Osteocyte (in vitro differentiated cells): ENCODE results near the gene ME2. TPM values are rescaled to one million over a fixed set of nuclear protein-coding genes. Genes with fewer than 3 reads are reported as not detected.

Source experiments
- DNase-seq: peaks from one replicate; pipeline ENCODE4 v3.0.0; 2021; ENCODE audit warnings: mixed read lengths; ENCODE audit not compliant: unreplicated experiment; ENCODE audit errors: extremely low spot score
- H3K27ac Mint-ChIP-seq: one replicate; pipeline ENCODE4 v1.8.0; 2021; ENCODE audit warnings: mild to moderate bottlenecking, mixed read lengths; ENCODE audit not compliant: unreplicated experiment
- H3K27me3 Mint-ChIP-seq: one replicate; pipeline ENCODE4 v1.8.0; 2021; ENCODE audit warnings: mixed read lengths; ENCODE audit not compliant: unreplicated experiment
- H3K36me3 Mint-ChIP-seq: one replicate; pipeline ENCODE4 v1.8.0; 2021; ENCODE audit warnings: mixed read lengths; ENCODE audit not compliant: unreplicated experiment
- H3K4me1 Mint-ChIP-seq: one replicate; pipeline ENCODE4 v1.8.0; 2021; ENCODE audit warnings: mixed read lengths; ENCODE audit not compliant: unreplicated experiment
- H3K4me3 Mint-ChIP-seq: one replicate; pipeline ENCODE4 v1.8.0; 2021; ENCODE audit warnings: mild to moderate bottlenecking, moderate library complexity, mixed read lengths; ENCODE audit not compliant: unreplicated experiment
- H3K9me3 Mint-ChIP-seq: one replicate; pipeline ENCODE4 v1.8.0; 2021; ENCODE audit warnings: mixed read lengths; ENCODE audit not compliant: unreplicated experiment
- total RNA-seq: library from RNA; stranded (reverse); gene quantifications from 2 replicates; pipeline ENCODE4 v1.2.1, GENCODE V29; 2021
- TF ChIP-seq, protein P1 (sequence below): fragments of 200-600 bp; sonication (generic); IDR thresholded peaks from 2 replicates; pipeline ENCODE4 v1.5.0; 2021; ENCODE audit warnings: antibody characterized with exemption, mild to moderate bottlenecking, moderate library complexity

Gene ME2
- total RNA-seq, 1 donor from 2014 or later, result 31.8 TPM

- H3K27me3 Mint-ChIP-seq, result peaks cover 40% of the 10 kb centered on the region
- H3K9me3 Mint-ChIP-seq, result no peaks in the 10 kb centered on the region
- H3K4me3 Mint-ChIP-seq, result no peak overlapping the region
- H3K4me1 Mint-ChIP-seq, result peaks cover 4% of the 10 kb centered on the region
- no peaks in the 10 kb centered on the region for H3K36me3 Mint-ChIP-seq
- TF ChIP-seq, protein P1, sequence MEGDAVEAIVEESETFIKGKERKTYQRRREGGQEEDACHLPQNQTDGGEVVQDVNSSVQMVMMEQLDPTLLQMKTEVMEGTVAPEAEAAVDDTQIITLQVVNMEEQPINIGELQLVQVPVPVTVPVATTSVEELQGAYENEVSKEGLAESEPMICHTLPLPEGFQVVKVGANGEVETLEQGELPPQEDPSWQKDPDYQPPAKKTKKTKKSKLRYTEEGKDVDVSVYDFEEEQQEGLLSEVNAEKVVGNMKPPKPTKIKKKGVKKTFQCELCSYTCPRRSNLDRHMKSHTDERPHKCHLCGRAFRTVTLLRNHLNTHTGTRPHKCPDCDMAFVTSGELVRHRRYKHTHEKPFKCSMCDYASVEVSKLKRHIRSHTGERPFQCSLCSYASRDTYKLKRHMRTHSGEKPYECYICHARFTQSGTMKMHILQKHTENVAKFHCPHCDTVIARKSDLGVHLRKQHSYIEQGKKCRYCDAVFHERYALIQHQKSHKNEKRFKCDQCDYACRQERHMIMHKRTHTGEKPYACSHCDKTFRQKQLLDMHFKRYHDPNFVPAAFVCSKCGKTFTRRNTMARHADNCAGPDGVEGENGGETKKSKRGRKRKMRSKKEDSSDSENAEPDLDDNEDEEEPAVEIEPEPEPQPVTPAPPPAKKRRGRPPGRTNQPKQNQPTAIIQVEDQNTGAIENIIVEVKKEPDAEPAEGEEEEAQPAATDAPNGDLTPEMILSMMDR, result no peak
- no peak overlapping the region for H3K27ac Mint-ChIP-seq
- no peak for DNase-seq
Measured at GRCh38 chr18:50859793-50860555, 18.9 kb upstream of the ME2 start.

DNA sequence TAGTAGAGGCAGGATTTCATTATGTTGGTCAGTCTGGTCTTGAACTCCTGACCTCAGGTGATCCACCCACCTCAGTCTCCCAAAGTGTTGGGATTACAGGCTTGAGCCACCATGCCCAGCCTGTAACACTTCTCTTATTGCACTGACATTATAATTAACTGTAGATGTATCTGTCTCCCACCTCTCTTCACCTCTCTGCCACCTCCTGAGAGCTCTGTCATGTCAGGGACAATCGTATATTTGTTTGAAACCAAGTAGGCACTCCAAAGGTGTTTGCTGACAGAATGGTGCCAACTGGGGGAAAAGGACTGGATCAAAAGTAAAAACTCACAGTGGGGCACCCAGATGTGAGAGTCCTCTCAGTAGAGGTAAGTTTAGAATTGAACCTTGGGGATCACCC is 17.3 kb upstream of the ME2 start:
- DNase-seq, result no peak
- Mint-ChIP-seq H3K36me3 (no peaks in the 10 kb centered on the region), H3K4me3 (no peak overlapping the region), H3K27ac (no peak overlapping the region), H3K27me3 (peaks cover 43% of the 10 kb centered on the region), H3K4me1 (peaks cover 4% of the 10 kb centered on the region), H3K9me3 (no peaks in the 10 kb centered on the region)
- TF ChIP-seq, protein P1, result no peak

GRCh38 chr18:50862401-50862800 is 16.5 kb upstream of the ME2 start:
- Mint-ChIP-seq H3K36me3 (no peaks in the 10 kb centered on the region), H3K4me1 (peaks cover 4% of the 10 kb centered on the region), H3K9me3 (no peaks in the 10 kb centered on the region), H3K4me3 (no peak overlapping the region), H3K27me3 (peaks cover 40% of the 10 kb centered on the region), H3K27ac (no peak overlapping the region)
- DNase-seq, result no peak
- TF ChIP-seq, protein P1, result no peak

GRCh38 chr18:50863840-50864375 is 15.0 kb upstream of the ME2 start:
- H3K9me3 Mint-ChIP-seq, result no peaks in the 10 kb centered on the region
- H3K4me1 Mint-ChIP-seq, result peaks cover 11% of the 10 kb centered on the region
- TF ChIP-seq, protein P1, result no peak

DNA sequence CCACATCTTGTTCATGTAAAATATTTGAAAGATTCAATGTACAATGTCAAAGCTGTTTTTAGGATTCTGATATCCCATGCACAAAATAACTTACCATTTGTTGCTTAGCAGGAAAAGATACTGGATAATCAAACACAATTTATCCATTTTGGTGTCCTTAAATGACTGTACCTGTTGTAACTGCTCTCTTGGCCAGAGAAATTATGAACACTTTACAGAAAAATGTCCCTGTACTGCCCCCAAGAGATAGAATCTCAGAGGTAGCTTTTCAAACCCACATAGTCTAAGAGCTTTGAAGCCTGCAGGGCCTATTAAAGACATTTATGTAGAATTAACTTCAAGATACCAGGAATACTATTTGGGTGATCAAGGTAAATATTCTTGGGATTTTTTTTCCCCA is 12.2 kb upstream of the ME2 start:
- TF ChIP-seq, protein P1, result peak; percentile 29
- H3K4me3 Mint-ChIP-seq, result no peak overlapping the region
- peaks cover 18% of the 10 kb centered on the region for H3K27me3 Mint-ChIP-seq
- H3K36me3 Mint-ChIP-seq, result no peaks in the 10 kb centered on the region
- no peaks in the 10 kb centered on the region for H3K9me3 Mint-ChIP-seq
- no peak overlapping the region for H3K27ac Mint-ChIP-seq
- DNase-seq, result no peak
- H3K4me1 Mint-ChIP-seq, result peaks cover 18% of the 10 kb centered on the region

More at GRCh38 chr18:50863840-50864375, 15.0 kb upstream of the ME2 start:
- no peak for DNase-seq
- peaks cover 35% of the 10 kb centered on the region for H3K27me3 Mint-ChIP-seq
- no peak overlapping the region for H3K27ac Mint-ChIP-seq
- no peak overlapping the region for H3K4me3 Mint-ChIP-seq
- H3K36me3 Mint-ChIP-seq, result no peaks in the 10 kb centered on the region
